HL-60 (cell line): ENCODE results near the gene ITSN1.

Experiments used
- CTCF ChIP-seq: IDR thresholded peaks from one replicate; pipeline ENCODE4 v1.5.1; 2011; ENCODE audit warnings: low read length, control low read depth, inconsistent platforms; ENCODE audit not compliant: insufficient read depth
- GABPA ChIP-seq: IDR thresholded peaks from 2 replicates; pipeline ENCODE4 v1.6.1; 2012; ENCODE audit warnings: low read depth
- POLR2AphosphoS5 ChIP-seq: IDR thresholded peaks from 2 replicates; pipeline ENCODE4 v1.6.1; 2012; ENCODE audit warnings: low read depth
- REST ChIP-seq: IDR thresholded peaks from 2 replicates; pipeline ENCODE4 v1.6.1; 2012; ENCODE audit warnings: low read depth; ENCODE audit not compliant: insufficient replicate concordance
- SPI1 ChIP-seq: IDR thresholded peaks from 2 replicates; pipeline ENCODE4 v1.6.1; 2012; ENCODE audit warnings: low read depth, mild to moderate bottlenecking, borderline replicate concordance

- TF ChIP-seq CTCF = no peak
- no peak for TF ChIP-seq REST
- no peak for TF ChIP-seq SPI1
- no peak for TF ChIP-seq POLR2AphosphoS5
- TF ChIP-seq GABPA = no peak
Measured at GRCh38 chr21:33947451-33948095, 305.3 kb downstream of the ITSN1 start.
